ENCODE measurements around the gene ELF2. TPM values are rescaled to one million over a fixed set of nuclear protein-coding genes. Genes with fewer than 3 reads are reported as not detected.
"Not testable (repeated sequence)": the region's sequence is repeated elsewhere in the genome, so short reads cannot be mapped to it uniquely, and the experiment has no call there.

The ELF2 gene
- total and polyA plus RNA-seq, 2 experiments from 2014 or later = 38.2 to 48.8 TPM

DNA sequence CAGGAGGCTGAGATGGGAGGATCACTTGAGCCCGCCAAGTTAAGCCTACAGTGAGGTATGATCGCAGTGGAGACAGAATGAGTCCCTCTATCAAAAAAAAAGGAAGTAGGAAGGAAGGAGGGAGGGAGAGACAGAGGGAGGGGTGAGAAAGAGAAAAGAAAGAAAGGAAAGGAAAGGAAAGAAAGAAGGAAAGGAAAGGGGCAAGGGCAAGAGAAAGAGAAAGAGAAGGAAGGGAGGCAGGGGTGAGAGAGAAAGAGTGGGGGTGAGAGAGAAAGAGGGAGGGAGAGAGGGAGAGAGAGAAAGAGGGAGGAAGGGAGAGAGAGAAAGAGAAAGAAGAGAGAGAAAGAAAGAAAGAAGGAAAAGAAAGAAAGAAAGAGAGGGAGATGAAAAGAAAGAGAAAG, 13.2 kb downstream of the ELF2 start (continued):
- TF ChIP-seq, protein P1, sequence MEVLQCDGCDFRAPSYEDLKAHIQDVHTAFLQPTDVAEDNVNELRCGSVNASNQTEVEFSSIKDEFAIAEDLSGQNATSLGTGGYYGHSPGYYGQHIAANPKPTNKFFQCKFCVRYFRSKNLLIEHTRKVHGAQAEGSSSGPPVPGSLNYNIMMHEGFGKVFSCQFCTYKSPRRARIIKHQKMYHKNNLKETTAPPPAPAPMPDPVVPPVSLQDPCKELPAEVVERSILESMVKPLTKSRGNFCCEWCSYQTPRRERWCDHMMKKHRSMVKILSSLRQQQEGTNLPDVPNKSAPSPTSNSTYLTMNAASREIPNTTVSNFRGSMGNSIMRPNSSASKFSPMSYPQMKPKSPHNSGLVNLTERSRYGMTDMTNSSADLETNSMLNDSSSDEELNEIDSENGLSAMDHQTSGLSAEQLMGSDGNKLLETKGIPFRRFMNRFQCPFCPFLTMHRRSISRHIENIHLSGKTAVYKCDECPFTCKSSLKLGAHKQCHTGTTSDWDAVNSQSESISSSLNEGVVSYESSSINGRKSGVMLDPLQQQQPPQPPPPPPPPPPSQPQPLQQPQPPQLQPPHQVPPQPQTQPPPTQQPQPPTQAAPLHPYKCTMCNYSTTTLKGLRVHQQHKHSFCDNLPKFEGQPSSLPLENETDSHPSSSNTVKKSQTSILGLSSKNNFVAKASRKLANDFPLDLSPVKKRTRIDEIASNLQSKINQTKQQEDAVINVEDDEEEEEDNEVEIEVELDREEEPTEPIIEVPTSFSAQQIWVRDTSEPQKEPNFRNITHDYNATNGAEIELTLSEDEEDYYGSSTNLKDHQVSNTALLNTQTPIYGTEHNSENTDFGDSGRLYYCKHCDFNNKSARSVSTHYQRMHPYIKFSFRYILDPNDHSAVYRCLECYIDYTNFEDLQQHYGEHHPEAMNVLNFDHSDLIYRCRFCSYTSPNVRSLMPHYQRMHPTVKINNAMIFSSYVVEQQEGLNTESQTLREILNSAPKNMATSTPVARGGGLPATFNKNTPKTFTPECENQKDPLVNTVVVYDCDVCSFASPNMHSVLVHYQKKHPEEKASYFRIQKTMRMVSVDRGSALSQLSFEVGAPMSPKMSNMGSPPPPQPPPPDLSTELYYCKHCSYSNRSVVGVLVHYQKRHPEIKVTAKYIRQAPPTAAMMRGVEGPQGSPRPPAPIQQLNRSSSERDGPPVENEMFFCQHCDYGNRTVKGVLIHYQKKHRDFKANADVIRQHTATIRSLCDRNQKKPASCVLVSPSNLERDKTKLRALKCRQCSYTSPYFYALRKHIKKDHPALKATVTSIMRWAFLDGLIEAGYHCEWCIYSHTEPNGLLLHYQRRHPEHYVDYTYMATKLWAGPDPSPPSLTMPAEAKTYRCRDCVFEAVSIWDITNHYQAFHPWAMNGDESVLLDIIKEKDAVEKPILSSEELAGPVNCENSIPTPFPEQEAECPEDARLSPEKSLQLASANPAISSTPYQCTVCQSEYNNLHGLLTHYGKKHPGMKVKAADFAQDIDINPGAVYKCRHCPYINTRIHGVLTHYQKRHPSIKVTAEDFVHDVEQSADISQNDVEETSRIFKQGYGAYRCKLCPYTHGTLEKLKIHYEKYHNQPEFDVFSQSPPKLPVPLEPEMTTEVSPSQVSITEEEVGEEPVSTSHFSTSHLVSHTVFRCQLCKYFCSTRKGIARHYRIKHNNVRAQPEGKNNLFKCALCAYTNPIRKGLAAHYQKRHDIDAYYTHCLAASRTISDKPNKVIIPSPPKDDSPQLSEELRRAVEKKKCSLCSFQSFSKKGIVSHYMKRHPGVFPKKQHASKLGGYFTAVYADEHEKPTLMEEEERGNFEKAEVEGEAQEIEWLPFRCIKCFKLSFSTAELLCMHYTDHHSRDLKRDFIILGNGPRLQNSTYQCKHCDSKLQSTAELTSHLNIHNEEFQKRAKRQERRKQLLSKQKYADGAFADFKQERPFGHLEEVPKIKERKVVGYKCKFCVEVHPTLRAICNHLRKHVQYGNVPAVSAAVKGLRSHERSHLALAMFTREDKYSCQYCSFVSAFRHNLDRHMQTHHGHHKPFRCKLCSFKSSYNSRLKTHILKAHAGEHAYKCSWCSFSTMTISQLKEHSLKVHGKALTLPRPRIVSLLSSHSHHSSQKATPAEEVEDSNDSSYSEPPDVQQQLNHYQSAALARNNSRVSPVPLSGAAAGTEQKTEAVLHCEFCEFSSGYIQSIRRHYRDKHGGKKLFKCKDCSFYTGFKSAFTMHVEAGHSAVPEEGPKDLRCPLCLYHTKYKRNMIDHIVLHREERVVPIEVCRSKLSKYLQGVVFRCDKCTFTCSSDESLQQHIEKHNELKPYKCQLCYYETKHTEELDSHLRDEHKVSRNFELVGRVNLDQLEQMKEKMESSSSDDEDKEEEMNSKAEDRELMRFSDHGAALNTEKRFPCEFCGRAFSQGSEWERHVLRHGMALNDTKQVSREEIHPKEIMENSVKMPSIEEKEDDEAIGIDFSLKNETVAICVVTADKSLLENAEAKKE (CRISPR knock-in tag; IDR thresholded peaks at IDR 0.05) = no peak
- TF ChIP-seq NANOG (IDR thresholded peaks at IDR 0.05; ENCODE audit: borderline replicate concordance) = no peak
- TF ChIP-seq POLR2AphosphoS5 (IDR thresholded peaks at IDR 0.05; ENCODE audit: low read depth) = no peak
- TF ChIP-seq EZH2phosphoT487 (IDR thresholded peaks at IDR 0.05; ENCODE audit: unreplicated experiment) = no peak
- TF ChIP-seq, protein P2, sequence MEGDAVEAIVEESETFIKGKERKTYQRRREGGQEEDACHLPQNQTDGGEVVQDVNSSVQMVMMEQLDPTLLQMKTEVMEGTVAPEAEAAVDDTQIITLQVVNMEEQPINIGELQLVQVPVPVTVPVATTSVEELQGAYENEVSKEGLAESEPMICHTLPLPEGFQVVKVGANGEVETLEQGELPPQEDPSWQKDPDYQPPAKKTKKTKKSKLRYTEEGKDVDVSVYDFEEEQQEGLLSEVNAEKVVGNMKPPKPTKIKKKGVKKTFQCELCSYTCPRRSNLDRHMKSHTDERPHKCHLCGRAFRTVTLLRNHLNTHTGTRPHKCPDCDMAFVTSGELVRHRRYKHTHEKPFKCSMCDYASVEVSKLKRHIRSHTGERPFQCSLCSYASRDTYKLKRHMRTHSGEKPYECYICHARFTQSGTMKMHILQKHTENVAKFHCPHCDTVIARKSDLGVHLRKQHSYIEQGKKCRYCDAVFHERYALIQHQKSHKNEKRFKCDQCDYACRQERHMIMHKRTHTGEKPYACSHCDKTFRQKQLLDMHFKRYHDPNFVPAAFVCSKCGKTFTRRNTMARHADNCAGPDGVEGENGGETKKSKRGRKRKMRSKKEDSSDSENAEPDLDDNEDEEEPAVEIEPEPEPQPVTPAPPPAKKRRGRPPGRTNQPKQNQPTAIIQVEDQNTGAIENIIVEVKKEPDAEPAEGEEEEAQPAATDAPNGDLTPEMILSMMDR (conservative IDR thresholded peaks at IDR 0.05; ENCODE audit: low read depth in 2 of 2) = no peak
- no peak for TF ChIP-seq JUNB (IDR thresholded peaks at IDR 0.05; ENCODE audit: unreplicated experiment)

DNA sequence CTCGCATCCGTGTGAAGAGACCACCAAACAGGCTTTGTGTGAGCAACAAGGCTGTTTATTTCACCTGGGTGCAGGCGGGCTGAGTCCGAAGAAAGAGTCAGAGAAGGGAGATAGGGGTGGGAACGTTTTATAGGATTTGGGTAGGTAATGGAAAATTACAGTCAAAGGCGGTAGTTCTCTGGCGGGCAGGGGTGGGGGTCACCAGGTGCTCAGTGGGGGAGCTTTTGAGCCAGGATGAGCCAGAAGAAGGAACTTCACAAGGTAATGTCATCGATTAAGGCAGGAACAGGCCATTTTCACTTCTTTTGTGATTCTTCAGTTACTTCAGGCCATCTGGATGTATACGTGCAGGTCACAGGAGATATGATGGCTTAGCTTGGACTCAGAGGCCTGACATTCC, 19.0 kb downstream of the ELF2 start:
- not testable (repeated sequence) for H3K9me2 ChIP-seq (ENCODE audit: insufficient read depth); H3K27me3 ChIP-seq (ENCODE audit: insufficient read depth); H3K36me3 ChIP-seq (ENCODE audit: insufficient read depth); H3K9me3 Mint-ChIP-seq; H3K36me3 Mint-ChIP-seq (ENCODE audit: low read depth); H3K27me3 Mint-ChIP-seq (ENCODE audit: insufficient read depth, low read depth, poor library complexity); ATAC-seq; H4K20me1 ChIP-seq (replicated peaks; ENCODE audit: insufficient read depth); H2AFZ ChIP-seq
- peaks cover 55% of the 10 kb centered on the region for H3K4me1 Mint-ChIP-seq
- Histone ChIP-seq H3K79me2 (replicated peaks; ENCODE audit: insufficient read depth) (peaks cover 51% of the 10 kb centered on the region), H3K4me1 (ENCODE audit: insufficient read depth) (peaks cover 50% of the 10 kb centered on the region), H3F3A (replicated peaks; ENCODE audit: low read depth) (peaks cover 13% of the 10 kb centered on the region), H3K4me2 (peak overlapping the region; percentile 75), H3K27ac (ENCODE audit: low read depth) (peak overlapping the region; percentile 99), H3K4me3 (peak overlapping the region; percentile 33)
- peak overlapping the region; percentile 22; the same call in 1 of the 3 replicates for H3K4me3 Mint-ChIP-seq
- DNase-seq (ENCODE audit: low spot score) = peak; percentile 60
- peak overlapping the region; percentile 88 for H3K27ac Mint-ChIP-seq
